A549 (cell line): Measurements from ENCODE around the gene EEFSEC. TPM values are rescaled to one million over a fixed set of nuclear protein-coding genes. Genes with fewer than 3 reads are reported as not detected.

Experiments used
- ATAC-seq, 2 experiments: fragments of 200-7000 bp in 1 of 2; fragments of >200 bp in 1 of 2; cut with Nextera tagmentation in 1 of 2; cut with Tn5 transposase in 1 of 2; 3 replicates each; pipeline versions ENCODE4 v1.8.0 to v1.9.1; 2018 to 2020; ENCODE audit warnings: mild to moderate bottlenecking in 1 of 2, moderate library complexity in 1 of 2
- CTCF ChIA-PET: fragments of 300-600 bp; sonication (Branson Sonifier 250); formaldehyde crosslinking; extraction: SDS; loops from one replicate; lab custom pipeline; 2021; ENCODE audit warnings: antibody characterized with exemption, inconsistent platforms; lab: Yijun Ruan, JAX
- POLR2A ChIA-PET: fragments of 350-600 bp; formaldehyde crosslinking; extraction: SDS; loops from one replicate; lab custom pipeline; 2021; ENCODE audit warnings: antibody characterized with exemption, inconsistent platforms; lab: Yijun Ruan, JAX
- DNase-seq, 2 experiments: peaks; one replicate each; pipeline versions ENCODE4 v3.0.0 to v3.0.0-alpha.2; 2011 to 2016; ENCODE audit warnings: low read depth in 1 of 2, low spot score in 1 of 2
- FAIRE-seq: peaks from 2 replicates; lab custom pipeline; 2011; peaks lifted over from hg19 to GRCh38; lab: Jason Lieb, UNC
- H3K27ac ChIP-seq, 2 experiments: fragments of >200 bp; sonication (Bioruptor Twin); formaldehyde crosslinking; 3 replicates each; pipeline ENCODE4 v1.5.1; 2016 to 2017
- H3K4me1 ChIP-seq: fragments of >200 bp; sonication (Bioruptor Twin); formaldehyde crosslinking; 3 replicates; pipeline ENCODE4 v1.6.1; 2016
- H3K4me2 ChIP-seq: fragments of >200 bp; sonication (Bioruptor Twin); formaldehyde crosslinking; 3 replicates; pipeline ENCODE4 v1.6.1; 2016
- H3K4me3 ChIP-seq: fragments of >200 bp; sonication (Bioruptor Twin); formaldehyde crosslinking; 3 replicates; pipeline ENCODE4 v1.5.1; 2016
- H3K9me3 ChIP-seq: fragments of >200 bp; sonication (Bioruptor Twin); formaldehyde crosslinking; 3 replicates; pipeline ENCODE4 v1.6.1; 2016
- BCL3 ChIP-seq: fragments of >200 bp; sonication (Bioruptor Twin); formaldehyde crosslinking; IDR thresholded peaks from 3 replicates; pipeline ENCODE4 v1.6.1; 2016
- CBX2 ChIP-seq: fragments of 200-600 bp; sonication (generic); IDR thresholded peaks from 2 replicates; pipeline ENCODE4 v1.6.1; 2016; ENCODE audit warnings: low read depth, mild to moderate bottlenecking, borderline replicate concordance
- CEBPB ChIP-seq, 2 experiments: fragments of >200 bp in 1 of 2; sonication (Bioruptor Twin) in 1 of 2; formaldehyde crosslinking in 1 of 2; IDR thresholded peaks; 2 replicates each; pipeline ENCODE4 v1.6.1; 2012 to 2016
- CTCF ChIP-seq: fragments of >200 bp; sonication (Bioruptor Twin); formaldehyde crosslinking; IDR thresholded peaks from 3 replicates; pipeline ENCODE4 v1.5.1; 2016
- EHF ChIP-seq: fragments of 250-450 bp; sonication (Bioruptor Pico); IDR thresholded peaks from 2 replicates; pipeline ENCODE4 v1.5.0; 2020; ENCODE audit warnings: mild to moderate bottlenecking
- EHMT2 ChIP-seq: fragments of 200-600 bp; sonication (generic); IDR thresholded peaks from 2 replicates; pipeline ENCODE4 v1.6.1; 2016; ENCODE audit warnings: antibody characterized with exemption, low read depth, mild to moderate bottlenecking, moderate library complexity
- ELK1 ChIP-seq: fragments of 150-350 bp; IDR thresholded peaks from 2 replicates; pipeline ENCODE4 v1.6.1; 2014; ENCODE audit warnings: low read depth, mild to moderate bottlenecking, low read length
- FOSB ChIP-seq: fragments of 250-450 bp; sonication (Bioruptor Pico); IDR thresholded peaks from 2 replicates; pipeline ENCODE4 v1.5.0; 2020; ENCODE audit warnings: mild to moderate bottlenecking, moderate library complexity
- FOXS1 ChIP-seq: fragments of 250-450 bp; sonication (Bioruptor Pico); IDR thresholded peaks from 2 replicates; pipeline ENCODE4 v1.5.0; 2020; ENCODE audit warnings: mild to moderate bottlenecking, moderate library complexity
- HDAC2 ChIP-seq: fragments of 200-600 bp; sonication (generic); IDR thresholded peaks from 2 replicates; pipeline ENCODE4 v1.6.1; 2016
- HES2 ChIP-seq: fragments of >200 bp; sonication (Bioruptor Twin); formaldehyde crosslinking; IDR thresholded peaks from 2 replicates; pipeline ENCODE4 v1.6.1; 2016
- HEYL ChIP-seq: fragments of 250-450 bp; sonication (Bioruptor Pico); IDR thresholded peaks from 2 replicates; pipeline ENCODE4 v1.8.0; 2021; ENCODE audit warnings: mild to moderate bottlenecking, moderate library complexity
- HOXA7 ChIP-seq: fragments of 250-450 bp; sonication (Bioruptor Pico); IDR thresholded peaks from 2 replicates; pipeline ENCODE4 v1.5.0; 2020; ENCODE audit warnings: mild to moderate bottlenecking, moderate library complexity
- HOXB13 ChIP-seq: fragments of 250-450 bp; sonication (Bioruptor Pico); IDR thresholded peaks from 2 replicates; pipeline ENCODE4 v1.5.0; 2020; ENCODE audit warnings: low read depth, mild to moderate bottlenecking, moderate library complexity
- JUN ChIP-seq, 2 experiments: fragments of >200 bp; sonication (Bioruptor Twin); formaldehyde crosslinking; IDR thresholded peaks; 2 replicates in 1 of 2; 3 replicates in 1 of 2; pipeline ENCODE4 v1.6.1; 2016 to 2017
- KDM1A ChIP-seq: fragments of 200-600 bp; sonication (generic); IDR thresholded peaks from 2 replicates; pipeline ENCODE4 v1.6.1; 2016; ENCODE audit warnings: low read depth, mild to moderate bottlenecking
- MAFK ChIP-seq: fragments of 450-650 bp; IDR thresholded peaks from 2 replicates; pipeline ENCODE4 v1.6.1; 2014; ENCODE audit not compliant: partially characterized antibody
- NFE2L2 ChIP-seq: fragments of 150-350 bp; conservative IDR thresholded peaks from 2 replicates; pipeline ENCODE4 v1.6.1; 2014; ENCODE audit warnings: low read length
- PHF8 ChIP-seq: fragments of 200-600 bp; sonication (generic); IDR thresholded peaks from 2 replicates; pipeline ENCODE4 v1.6.1; 2016; ENCODE audit warnings: low read depth, mild to moderate bottlenecking, antibody characterized with exemption, moderate library complexity, borderline replicate concordance
- POLR2AphosphoS2 ChIP-seq: conservative IDR thresholded peaks from 2 replicates; pipeline ENCODE4 v1.6.1; 2012; ENCODE audit warnings: low read length, improper control_type of control experiment, inconsistent platforms
- RAD21 ChIP-seq, 2 experiments: fragments of >200 bp in 1 of 2; sonication (Bioruptor Twin) in 1 of 2; formaldehyde crosslinking in 1 of 2; IDR thresholded peaks in 1 of 2; conservative IDR thresholded peaks in 1 of 2; 2 replicates in 1 of 2; 3 replicates in 1 of 2; pipeline ENCODE4 v1.6.1; 2012 to 2018; ENCODE audit warnings: inconsistent platforms in 1 of 2
- RCOR1 ChIP-seq: fragments of 150-350 bp; IDR thresholded peaks from 2 replicates; pipeline ENCODE4 v1.6.1; 2014; ENCODE audit warnings: antibody characterized with exemption, low read length, low read depth
- REST ChIP-seq: fragments of 200-600 bp; sonication (generic); IDR thresholded peaks from 2 replicates; pipeline ENCODE4 v1.6.1; 2016; ENCODE audit warnings: antibody characterized with exemption, mild to moderate bottlenecking, moderate library complexity
- RNF2 ChIP-seq: fragments of 200-600 bp; sonication (generic); IDR thresholded peaks from 2 replicates; pipeline ENCODE4 v1.6.1; 2016; ENCODE audit warnings: low read depth, mild to moderate bottlenecking, antibody characterized with exemption, moderate library complexity, borderline replicate concordance
- SMC3 ChIP-seq: fragments of >200 bp; sonication (Bioruptor Twin); formaldehyde crosslinking; IDR thresholded peaks from 3 replicates; pipeline ENCODE4 v1.6.1; 2018; ENCODE audit warnings: inconsistent platforms
- WGBS: methylation state at CpG from one replicate; pipeline ENCODE4 v1.1.6; 2017; ENCODE audit errors: missing lambda C conversion rate; 5-methylcytosine and 5-hydroxymethylcytosine counted together
- polyA plus RNA-seq, 4 experiments: library from polyadenylated mRNA; depleted of rRNA in 3 of 4; stranded (reverse); fragments of >200 nt; fragmentation: RNase III in 1 of 4; extraction: RNeasy Plus Mini Kit Qiagen cat#74134 plus additional on column Dnase treatment in 1 of 4; gene quantifications; 2 replicates in 3 of 4; 3 replicates in 1 of 4; pipeline ENCODE4 v1.2.3, GENCODE V29; 2011 to 2017

The EEFSEC gene
- polyA plus RNA-seq, 2 of the 4 experiments (the other 2 are of a cell fraction), result 6.9 to 7.3 TPM

GRCh38 chr3:128392818-128393544 lies 239.7 kb downstream of the EEFSEC start:
- POLR2A ChIA-PET, result no interaction called here
- TF ChIP-seq POLR2AphosphoS2 (no peak), HES2 (no peak)
- TF ChIP-seq, all 56 proteins: peak for 0
- no peak overlapping the region for H3K27ac ChIP-seq
- ATAC-seq, result no peak
- DNase-seq, result no peak
- H3K4me1 ChIP-seq, result no peaks in the 10 kb centered on the region
- 71% methylated on average over 4 of the region's 7 CpGs for WGBS
- H3K9me3 ChIP-seq, result no peaks in the 10 kb centered on the region
- CTCF ChIA-PET, result no interaction called here
- no peak overlapping the region for H3K4me2 ChIP-seq
- FAIRE-seq, result no peak
- H3K4me3 ChIP-seq, result no peak overlapping the region

- no peak for ATAC-seq
- FAIRE-seq, result no peak
- 95% methylated on average over 6 of the region's 9 CpGs for WGBS
- H3K9me3 ChIP-seq, result no peaks in the 10 kb centered on the region
- TF ChIP-seq RCOR1 (no peak), BCL3 (no peak), EHF (CRISPR knock-in tag) (no peak), RAD21 (conservative IDR thresholded peaks at IDR 0.05 in 1 of 2, IDR thresholded peaks at IDR 0.05 in 1 of 2) (no peak), HEYL (CRISPR knock-in tag) (no peak), ELK1 (no peak), HES2 (no peak)
- no peak overlapping the region for H3K4me2 ChIP-seq
- H3K4me1 ChIP-seq, result no peaks in the 10 kb centered on the region
- no peak overlapping the region for H3K27ac ChIP-seq
- POLR2A ChIA-PET, result no interaction called here
- no peak overlapping the region for H3K4me3 ChIP-seq
- CTCF ChIA-PET, result no interaction called here
- no peak for DNase-seq
Measured at GRCh38 chr3:128394033-128394432, 240.8 kb downstream of the EEFSEC start.

GRCh38 chr3:128395046-128395445 lies 241.8 kb downstream of the EEFSEC start:
- FAIRE-seq (no peak), ATAC-seq (no peak), DNase-seq (no peak)
- no peak overlapping the region for H3K4me3 ChIP-seq
- WGBS, result 43% methylated on average over 1 of the region's 6 CpGs
- POLR2A ChIA-PET, result no interaction called here
- CTCF ChIA-PET, result interaction anchor here (1.7 kb wide), 1 partner anchor 9 kb away, joined by 3 read pairs; no protein-coding TSS in a partner anchor
- no peak overlapping the region for H3K4me2 ChIP-seq
- no peaks in the 10 kb centered on the region for H3K9me3 ChIP-seq
- no peak overlapping the region for H3K27ac ChIP-seq
- no peak for TF ChIP-seq RNF2
- no peak for TF ChIP-seq HOXA7 (CRISPR knock-in tag)
- TF ChIP-seq FOSB (CRISPR knock-in tag), result no peak
- no peak for TF ChIP-seq EHMT2
- no peak for TF ChIP-seq MAFK
- TF ChIP-seq SMC3, result no peak
- no peak for TF ChIP-seq HDAC2
- TF ChIP-seq PHF8, result no peak
- no peak for TF ChIP-seq JUN (IDR thresholded peaks at IDR 0.05)
- TF ChIP-seq CTCF, result no peak
- no peak for TF ChIP-seq CEBPB (IDR thresholded peaks at IDR 0.05)
- TF ChIP-seq REST, result no peak
- TF ChIP-seq KDM1A, result no peak
- TF ChIP-seq NFE2L2, result no peak
- TF ChIP-seq FOXS1 (CRISPR knock-in tag), result no peak
- TF ChIP-seq CBX2, result no peak
- TF ChIP-seq HOXB13 (CRISPR knock-in tag), result no peak
- H3K4me1 ChIP-seq, result no peaks in the 10 kb centered on the region
